ENCODE data around the gene NDUFV2. TPM values are rescaled to one million over a fixed set of nuclear protein-coding genes. Genes with fewer than 3 reads are reported as not detected.

The NDUFV2 gene
- total RNA-seq, 2 experiments from 2014 or later: 177 to 185 TPM

DNA sequence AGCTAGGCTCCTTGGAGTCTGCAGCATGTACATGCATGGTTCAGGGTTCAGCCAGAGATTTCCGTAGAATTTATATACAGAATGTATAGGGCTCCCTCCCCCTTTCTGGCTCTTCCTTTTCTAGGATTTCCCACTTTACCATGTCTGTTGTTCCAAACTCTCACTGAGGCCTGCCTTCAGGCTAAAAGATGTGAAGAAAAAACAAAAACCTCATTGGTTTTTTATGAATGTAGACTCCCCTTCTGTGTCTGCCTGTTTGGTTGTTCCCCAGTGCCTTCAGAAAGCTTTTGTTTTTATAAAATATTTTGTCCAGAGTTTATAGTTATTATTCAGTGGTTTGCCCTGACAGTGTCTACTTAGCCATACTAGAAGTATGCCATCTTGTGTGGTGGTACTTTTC, 3.6 kb downstream of the NDUFV2 start:
- peak overlapping the region; percentile 76 for H3K27ac Mint-ChIP-seq
- H3K27me3 Mint-ChIP-seq: no peaks in the 10 kb centered on the region
- H3K36me3 Mint-ChIP-seq (ENCODE audit: low read depth): peaks cover 68% of the 10 kb centered on the region
- peaks cover 74% of the 10 kb centered on the region for H3K4me1 Mint-ChIP-seq
- no peak for DNase-seq
- POLR2A ChIA-PET: no interaction called here
- H3K9me3 Mint-ChIP-seq: no peaks in the 10 kb centered on the region
- H3K4me3 Mint-ChIP-seq: peak overlapping the region; percentile 93
- CTCF ChIA-PET: interaction anchor here (0.9 to 2.1 kb wide), 3 partner anchors 10 to 20 kb away, joined by 3 to 8 read pairs (median 4); no protein-coding TSS in a partner anchor

GRCh38 chr18:9106800-9107584, 4.5 kb downstream of the NDUFV2 start:
- Mint-ChIP-seq H3K27ac (peak overlapping the region; percentile 76), H3K4me1 (peaks cover 70% of the 10 kb centered on the region), H3K27me3 (no peaks in the 10 kb centered on the region), H3K9me3 (no peaks in the 10 kb centered on the region), H3K36me3 (ENCODE audit: low read depth) (peaks cover 73% of the 10 kb centered on the region), H3K4me3 (peak overlapping the region; percentile 93)
- DNase-seq: no peak
- ChIA-PET CTCF (interaction anchor here (1.0 to 3.2 kb wide), 3 partner anchors 8 to 25 kb away, joined by 3 to 13 read pairs (median 5); no protein-coding TSS in a partner anchor), POLR2A (no interaction called here)

- POLR2A ChIA-PET: interaction anchor here (0.6 kb wide), 1 partner anchor 38 kb away, joined by 6 read pairs; no protein-coding TSS in a partner anchor
- H3K4me1 Mint-ChIP-seq: peaks cover 83% of the 10 kb centered on the region
- DNase-seq: no peak
- peaks cover 72% of the 10 kb centered on the region for H3K36me3 Mint-ChIP-seq (ENCODE audit: low read depth)
- no peak overlapping the region for H3K27ac Mint-ChIP-seq
- CTCF ChIA-PET: interaction anchor here (1.0 to 3.2 kb wide), 8 partner anchors 9 to 35 kb away, joined by 3 to 13 read pairs (median 6); partner anchors contain the start of gene ANKRD12
- no peaks in the 10 kb centered on the region for H3K27me3 Mint-ChIP-seq
- H3K9me3 Mint-ChIP-seq: no peaks in the 10 kb centered on the region
- no peak overlapping the region for H3K4me3 Mint-ChIP-seq
Observed at GRCh38 chr18:9108911-9109310, 6.4 kb downstream of the NDUFV2 start.

- Mint-ChIP-seq H3K27me3 (no peaks in the 10 kb centered on the region), H3K36me3 (ENCODE audit: low read depth) (peaks cover 66% of the 10 kb centered on the region), H3K27ac (no peak overlapping the region), H3K4me3 (peak overlapping the region; percentile 4), H3K9me3 (no peaks in the 10 kb centered on the region), H3K4me1 (peaks cover 81% of the 10 kb centered on the region)
- POLR2A ChIA-PET: interaction anchor here (0.6 kb wide), 3 partner anchors 19 to 42 kb away, joined by 3 to 6 read pairs (median 3); no protein-coding TSS in a partner anchor
- DNase-seq: no peak
- CTCF ChIA-PET: interaction anchor here (1.0 to 3.2 kb wide), 9 partner anchors 8 to 36 kb away, joined by 3 to 13 read pairs (median 6); partner anchors contain the start of gene ANKRD12
Observed at GRCh38 chr18:9109523-9109922, 7.0 kb downstream of the NDUFV2 start.

DNA sequence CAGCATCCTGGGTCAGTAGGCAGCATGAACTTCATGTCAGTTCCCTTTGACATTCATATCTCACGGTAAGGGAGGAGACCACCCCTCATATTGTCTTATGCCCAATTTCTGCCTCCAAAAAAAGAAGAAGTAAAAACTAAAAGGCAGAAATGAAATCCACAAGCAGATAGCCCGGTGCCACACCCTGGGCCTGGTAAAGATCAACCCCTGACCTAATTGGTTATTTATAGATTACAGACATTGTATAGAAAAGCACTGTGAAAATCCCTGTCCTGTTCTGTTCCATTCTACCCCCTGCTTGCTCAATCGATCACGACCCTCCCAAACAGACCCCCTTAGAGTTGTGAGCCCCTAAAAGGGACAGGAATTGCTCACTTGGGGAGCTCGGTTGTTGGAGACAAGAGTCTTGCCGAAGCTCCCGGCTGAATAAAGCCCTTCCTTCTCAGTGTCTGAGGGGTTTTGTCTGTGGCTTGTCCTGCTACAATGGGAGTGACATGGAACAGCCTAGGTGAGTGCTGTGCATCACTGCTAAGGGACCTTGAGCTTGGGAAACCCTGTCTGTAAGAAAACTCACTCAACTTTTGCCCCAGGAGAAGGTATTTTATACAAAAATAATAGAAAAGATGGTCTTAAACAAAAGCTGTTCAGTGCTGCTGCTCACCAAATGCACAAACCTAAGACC, 11.1 kb downstream of the NDUFV2 start:
- peak overlapping the region; percentile 59 for H3K27ac Mint-ChIP-seq
- peaks cover 47% of the 10 kb centered on the region for H3K36me3 Mint-ChIP-seq (ENCODE audit: low read depth)
- H3K27me3 Mint-ChIP-seq: no peaks in the 10 kb centered on the region
- H3K4me1 Mint-ChIP-seq: peaks cover 78% of the 10 kb centered on the region
- peak overlapping the region; percentile 24 for H3K4me3 Mint-ChIP-seq
- H3K9me3 Mint-ChIP-seq: no peaks in the 10 kb centered on the region
- no peak for DNase-seq
- POLR2A ChIA-PET: interaction anchor here (0.6 kb wide), 1 partner anchor 9 kb away, joined by 3 read pairs; no protein-coding TSS in a partner anchor
- CTCF ChIA-PET: interaction anchor here (1.0 to 2.1 kb wide), 4 partner anchors 10 to 40 kb away, joined by 3 to 6 read pairs (median 4); partner anchors contain the start of gene ANKRD12

DNA sequence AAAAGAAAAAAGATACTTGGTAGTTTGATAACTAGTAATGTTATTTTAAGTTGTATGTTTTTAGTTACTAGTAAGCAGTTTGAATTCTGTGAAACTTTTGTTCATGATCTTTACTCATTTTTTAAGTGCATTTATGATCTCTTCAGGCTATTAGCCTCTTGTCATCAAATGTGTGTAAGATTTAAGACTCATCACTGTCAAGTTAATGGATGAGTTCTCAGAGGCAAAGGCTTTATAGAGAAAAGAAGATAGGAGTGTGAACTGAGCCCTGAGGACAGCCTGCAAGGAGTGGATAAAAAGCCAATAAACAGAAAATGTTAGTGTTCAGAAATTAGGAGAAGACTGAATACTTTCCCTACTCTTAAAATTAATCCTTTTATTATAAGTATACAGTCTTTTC, 13.5 kb downstream of the NDUFV2 start:
- Mint-ChIP-seq H3K36me3 (ENCODE audit: low read depth) (peaks cover 47% of the 10 kb centered on the region), H3K27me3 (no peaks in the 10 kb centered on the region), H3K4me1 (peaks cover 76% of the 10 kb centered on the region), H3K4me3 (no peak overlapping the region), H3K27ac (peak overlapping the region; percentile 94), H3K9me3 (no peaks in the 10 kb centered on the region)
- ChIA-PET POLR2A (interaction anchor here (1.4 kb wide), 1 partner anchor 33 kb away, joined by 6 read pairs; no protein-coding TSS in a partner anchor), CTCF (interaction anchor here (1.7 to 2.0 kb wide), 2 partner anchors 11 to 33 kb away, joined by 5 to 8 read pairs; no protein-coding TSS in a partner anchor)
- no peak for DNase-seq

DNA sequence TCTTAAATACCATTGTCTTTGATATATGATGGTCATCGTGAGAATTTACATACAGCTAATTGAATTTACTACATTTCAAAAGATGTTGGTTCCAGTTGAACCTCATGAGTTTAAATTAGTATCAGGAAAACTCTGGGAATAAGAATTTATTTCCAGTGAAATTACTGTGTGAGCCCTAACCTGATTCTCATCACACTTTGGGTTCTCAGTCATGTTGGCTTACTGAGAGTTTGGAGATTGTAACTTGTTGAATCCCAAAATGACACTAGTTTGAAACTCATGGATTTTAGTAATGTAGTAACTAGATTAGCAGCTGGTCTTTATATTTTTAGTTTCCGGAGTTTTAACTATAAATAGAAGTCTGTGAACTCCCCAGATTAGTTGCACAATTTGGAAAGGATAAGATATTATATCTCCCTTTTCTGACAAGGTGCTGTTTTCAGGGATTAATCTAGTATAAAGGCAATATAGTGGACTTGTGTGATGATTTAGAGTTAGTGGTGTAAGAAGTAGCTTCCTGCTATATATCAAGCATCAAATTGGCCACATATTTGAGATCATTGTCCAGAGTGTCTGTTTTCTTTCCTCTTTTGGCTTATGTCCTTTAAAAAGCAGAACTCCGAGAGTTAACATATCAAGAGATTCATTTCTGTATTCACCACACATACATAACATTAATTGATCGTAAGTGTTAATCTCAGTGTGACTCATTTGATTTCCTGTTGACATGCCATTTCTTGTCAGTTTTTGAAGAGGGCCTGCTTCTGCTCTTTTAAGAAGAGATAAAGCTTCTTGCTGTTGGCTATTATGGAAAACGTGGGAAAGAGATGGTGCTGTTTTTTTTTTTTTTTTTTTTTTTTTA, 15.7 kb downstream of the NDUFV2 start:
- Mint-ChIP-seq H3K4me3 (peak overlapping the region; percentile 67), H3K4me1 (peaks cover 82% of the 10 kb centered on the region), H3K27me3 (no peaks in the 10 kb centered on the region), H3K27ac (peak overlapping the region; percentile 94), H3K9me3 (no peaks in the 10 kb centered on the region), H3K36me3 (ENCODE audit: low read depth) (peaks cover 42% of the 10 kb centered on the region)
- DNase-seq: no peak
- POLR2A ChIA-PET: interaction anchor here (0.6 to 1.8 kb wide), 3 partner anchors 10 to 30 kb away, joined by 3 to 5 read pairs (median 4); no protein-coding TSS in a partner anchor
- CTCF ChIA-PET: interaction anchor here (1.0 to 2.5 kb wide), 7 partner anchors 9 to 44 kb away, joined by 3 to 14 read pairs (median 5); partner anchors contain the start of gene NDUFV2

- Mint-ChIP-seq H3K4me3 (peak overlapping the region; percentile 42), H3K9me3 (no peaks in the 10 kb centered on the region), H3K27ac (peak overlapping the region; percentile 75), H3K27me3 (no peaks in the 10 kb centered on the region), H3K4me1 (peaks cover 74% of the 10 kb centered on the region), H3K36me3 (ENCODE audit: low read depth) (peaks cover 51% of the 10 kb centered on the region)
- DNase-seq: peak; percentile 43
- POLR2A ChIA-PET: interaction anchor here (0.6 kb wide), 1 partner anchor 9 kb away, joined by 5 read pairs; no protein-coding TSS in a partner anchor
- CTCF ChIA-PET: no interaction called here
Observed at GRCh38 chr18:9120796-9121195, 18.3 kb downstream of the NDUFV2 start.

GRCh38 chr18:9123520-9123919, 21.0 kb downstream of the NDUFV2 start:
- Mint-ChIP-seq H3K27ac (peak overlapping the region; percentile 54), H3K9me3 (no peaks in the 10 kb centered on the region), H3K36me3 (ENCODE audit: low read depth) (peaks cover 62% of the 10 kb centered on the region), H3K4me3 (no peak overlapping the region), H3K4me1 (peaks cover 60% of the 10 kb centered on the region), H3K27me3 (no peaks in the 10 kb centered on the region)
- CTCF ChIA-PET: no interaction called here
- no peak for DNase-seq
- POLR2A ChIA-PET: no interaction called here

DNA sequence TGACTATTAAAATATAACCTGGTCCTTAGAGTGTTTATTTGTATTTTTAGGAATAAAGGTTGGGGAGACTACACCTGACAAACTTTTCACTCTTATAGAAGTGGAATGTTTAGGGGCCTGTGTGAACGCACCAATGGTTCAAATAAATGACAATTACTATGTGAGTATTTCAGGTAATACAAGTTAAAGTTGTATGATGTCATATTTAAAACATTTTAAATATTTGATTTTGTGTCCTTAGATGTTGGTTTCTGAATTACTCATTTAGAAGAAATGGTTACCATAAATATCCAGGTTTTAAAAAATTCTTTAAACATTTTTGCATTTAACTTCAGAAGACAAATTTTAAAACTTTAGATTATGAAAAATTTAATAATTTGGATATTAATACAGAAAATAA, 22.3 kb downstream of the NDUFV2 start:
- Mint-ChIP-seq H3K27ac (no peak overlapping the region), H3K4me1 (peaks cover 56% of the 10 kb centered on the region)

GRCh38 chr18:9126337-9126736, 23.8 kb downstream of the NDUFV2 start:
- Mint-ChIP-seq H3K4me3 (no peak overlapping the region), H3K27me3 (no peaks in the 10 kb centered on the region), H3K9me3 (no peaks in the 10 kb centered on the region), H3K27ac (no peak overlapping the region), H3K4me1 (peaks cover 47% of the 10 kb centered on the region), H3K36me3 (ENCODE audit: low read depth) (peaks cover 59% of the 10 kb centered on the region)
- ChIA-PET CTCF (interaction anchor here (0.7 to 3.1 kb wide), 8 partner anchors 9 to 44 kb away, joined by 3 to 14 read pairs (median 4); no protein-coding TSS in a partner anchor), POLR2A (interaction anchor here (1.0 kb wide), 1 partner anchor 9 kb away, joined by 7 read pairs; no protein-coding TSS in a partner anchor)
- DNase-seq: no peak

More for the DNA sequence above, 22.3 kb downstream of the NDUFV2 start:
- Mint-ChIP-seq H3K27me3 (no peaks in the 10 kb centered on the region), H3K4me3 (no peak overlapping the region), H3K9me3 (no peaks in the 10 kb centered on the region), H3K36me3 (ENCODE audit: low read depth) (peaks cover 64% of the 10 kb centered on the region)
- CTCF ChIA-PET: interaction anchor here (0.7 to 1.8 kb wide), 3 partner anchors 10 to 15 kb away, joined by 3 to 4 read pairs (median 4); no protein-coding TSS in a partner anchor
- POLR2A ChIA-PET: no interaction called here
- DNase-seq: no peak
